ENCODE data around the gene SF3A2.

The SF3A2 gene

DNA sequence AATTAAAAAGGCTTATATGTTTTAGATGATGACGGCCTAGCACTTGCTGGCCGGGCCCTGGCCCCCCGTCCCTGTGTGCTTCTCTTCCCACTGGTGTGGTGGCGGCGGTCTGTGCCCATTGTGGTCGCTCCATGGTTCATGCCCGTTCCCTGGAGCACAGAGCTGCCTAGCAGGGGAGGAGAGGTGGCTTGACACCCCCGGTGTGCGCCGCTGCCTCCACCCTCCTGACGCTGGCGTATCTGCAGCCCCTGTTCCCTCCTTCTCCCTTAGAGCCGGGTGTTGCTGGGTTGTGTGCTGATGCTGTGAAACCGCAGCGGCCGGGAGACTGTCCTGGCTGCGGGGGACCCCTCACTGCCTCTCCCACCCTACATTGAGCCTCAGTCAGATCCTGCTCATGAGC, 43.8 kb upstream of the SF3A2 start:
- H2AFZ ChIP-seq (ENCODE audit: low read length), result no peak overlapping the region
- no peak overlapping the region for H3K4me3 ChIP-seq (ENCODE audit: low read length, poor library complexity, severe bottlenecking)
- H3K9me3 ChIP-seq (ENCODE audit: insufficient read depth, low read depth, low read length), result no peaks in the 10 kb centered on the region
- no peak overlapping the region for H3K9ac ChIP-seq (ENCODE audit: low read depth, low read length, poor library complexity, severe bottlenecking)
- no peaks in the 10 kb centered on the region for H3K9me2 ChIP-seq (replicated peaks; ENCODE audit: low read depth, low read length)
- peaks cover 45% of the 10 kb centered on the region; the same call in 1 of the 2 replicates for H3K79me2 ChIP-seq (ENCODE audit: insufficient read depth, low read length)
- TF ChIP-seq, protein P1, sequence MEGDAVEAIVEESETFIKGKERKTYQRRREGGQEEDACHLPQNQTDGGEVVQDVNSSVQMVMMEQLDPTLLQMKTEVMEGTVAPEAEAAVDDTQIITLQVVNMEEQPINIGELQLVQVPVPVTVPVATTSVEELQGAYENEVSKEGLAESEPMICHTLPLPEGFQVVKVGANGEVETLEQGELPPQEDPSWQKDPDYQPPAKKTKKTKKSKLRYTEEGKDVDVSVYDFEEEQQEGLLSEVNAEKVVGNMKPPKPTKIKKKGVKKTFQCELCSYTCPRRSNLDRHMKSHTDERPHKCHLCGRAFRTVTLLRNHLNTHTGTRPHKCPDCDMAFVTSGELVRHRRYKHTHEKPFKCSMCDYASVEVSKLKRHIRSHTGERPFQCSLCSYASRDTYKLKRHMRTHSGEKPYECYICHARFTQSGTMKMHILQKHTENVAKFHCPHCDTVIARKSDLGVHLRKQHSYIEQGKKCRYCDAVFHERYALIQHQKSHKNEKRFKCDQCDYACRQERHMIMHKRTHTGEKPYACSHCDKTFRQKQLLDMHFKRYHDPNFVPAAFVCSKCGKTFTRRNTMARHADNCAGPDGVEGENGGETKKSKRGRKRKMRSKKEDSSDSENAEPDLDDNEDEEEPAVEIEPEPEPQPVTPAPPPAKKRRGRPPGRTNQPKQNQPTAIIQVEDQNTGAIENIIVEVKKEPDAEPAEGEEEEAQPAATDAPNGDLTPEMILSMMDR (conservative IDR thresholded peaks at IDR 0.05; ENCODE audit: low read length), result no peak
- no peak for TF ChIP-seq EZH2phosphoT487 (IDR thresholded peaks at IDR 0.05; ENCODE audit: borderline replicate concordance)
- H3K27me3 ChIP-seq (ENCODE audit: insufficient read depth, low read length, poor library complexity, severe bottlenecking), result no peaks in the 10 kb centered on the region
- no peak overlapping the region for H3K4me2 ChIP-seq (ENCODE audit: low read depth, low read length, poor library complexity, severe bottlenecking)
- no peaks in the 10 kb centered on the region for H3F3A ChIP-seq (ENCODE audit: low read depth)
- H4K20me1 ChIP-seq (ENCODE audit: insufficient read depth, low read length, poor library complexity, severe bottlenecking), result peaks cover 26% of the 10 kb centered on the region
- peaks cover 91% of the 10 kb centered on the region; the same call in 1 of the 2 replicates for H3K36me3 ChIP-seq (ENCODE audit: insufficient read depth, low read length)
- no peaks in the 10 kb centered on the region for H3K4me1 ChIP-seq (ENCODE audit: insufficient read depth, low read length, poor library complexity, severe bottlenecking)

DNA sequence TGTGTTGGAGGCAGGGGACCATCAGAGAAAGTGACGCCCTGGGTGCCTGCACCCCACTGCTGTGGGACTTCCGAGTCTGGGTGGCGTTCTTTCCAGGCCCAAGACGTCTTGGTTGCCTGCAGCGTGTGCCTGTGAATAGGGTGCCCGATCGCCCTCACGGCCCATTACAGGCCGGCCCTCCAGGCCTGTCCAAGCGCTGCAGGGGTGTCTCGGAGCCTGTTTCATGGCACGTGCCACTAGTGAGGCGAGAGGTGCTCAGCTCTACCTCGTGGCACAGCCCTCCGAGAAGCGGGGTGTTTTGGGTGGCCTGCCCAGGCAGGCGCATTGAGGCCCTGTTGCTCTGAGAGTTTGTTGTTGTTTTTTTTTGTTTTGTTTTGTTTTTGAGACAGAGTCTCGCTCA, 42.8 kb upstream of the SF3A2 start:
- H3F3A ChIP-seq (ENCODE audit: low read depth), result no peaks in the 10 kb centered on the region
- H3K4me3 ChIP-seq (ENCODE audit: low read length, poor library complexity, severe bottlenecking), result no peak overlapping the region
- TF ChIP-seq, protein P1 (conservative IDR thresholded peaks at IDR 0.05; ENCODE audit: low read length), result no peak
- no peak for TF ChIP-seq EZH2phosphoT487 (IDR thresholded peaks at IDR 0.05; ENCODE audit: borderline replicate concordance)
- H2AFZ ChIP-seq (ENCODE audit: low read length), result no peak overlapping the region
- H3K79me2 ChIP-seq (ENCODE audit: insufficient read depth, low read length), result peaks cover 47% of the 10 kb centered on the region; the same call in 1 of the 2 replicates
- H3K4me2 ChIP-seq (ENCODE audit: low read depth, low read length, poor library complexity, severe bottlenecking), result no peak overlapping the region
- no peaks in the 10 kb centered on the region for H3K9me2 ChIP-seq (replicated peaks; ENCODE audit: low read depth, low read length)
- no peaks in the 10 kb centered on the region for H3K4me1 ChIP-seq (ENCODE audit: insufficient read depth, low read length, poor library complexity, severe bottlenecking)
- H4K20me1 ChIP-seq (ENCODE audit: insufficient read depth, low read length, poor library complexity, severe bottlenecking), result peaks cover 35% of the 10 kb centered on the region
- H3K27me3 ChIP-seq (ENCODE audit: insufficient read depth, low read length, poor library complexity, severe bottlenecking), result no peaks in the 10 kb centered on the region
- H3K36me3 ChIP-seq (ENCODE audit: insufficient read depth, low read length), result peaks cover 91% of the 10 kb centered on the region; the same call in 1 of the 2 replicates
- H3K9me3 ChIP-seq (ENCODE audit: insufficient read depth, low read depth, low read length), result no peaks in the 10 kb centered on the region
- no peak overlapping the region for H3K9ac ChIP-seq (ENCODE audit: low read depth, low read length, poor library complexity, severe bottlenecking)

DNA sequence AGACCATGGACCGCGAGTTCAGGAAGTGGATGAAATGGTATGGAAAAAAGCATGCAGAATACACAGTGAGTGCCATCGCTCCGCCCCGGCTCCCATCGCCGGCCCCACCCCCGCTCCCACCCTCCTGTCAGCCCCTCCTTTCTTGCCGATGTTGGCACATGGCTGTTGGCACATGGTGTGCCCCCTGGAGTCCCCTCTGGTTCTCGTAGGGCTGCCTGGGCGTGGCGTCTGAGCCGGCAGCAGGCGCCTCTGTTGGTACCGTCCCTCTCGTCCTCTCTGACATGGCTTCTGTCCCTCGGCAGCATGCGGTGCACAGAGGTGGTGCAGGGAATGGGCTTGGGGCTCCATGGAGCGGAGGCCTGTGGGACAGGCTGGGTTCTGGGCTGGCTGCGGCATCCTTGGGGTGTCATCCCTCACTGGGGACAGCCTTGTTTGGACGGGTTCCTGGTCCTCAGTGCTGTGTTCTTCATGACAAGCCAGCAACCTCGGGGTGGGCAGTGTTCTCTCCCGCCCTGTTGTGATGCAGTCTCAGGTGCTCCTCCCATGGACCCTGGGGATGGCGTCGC, 42.0 kb upstream of the SF3A2 start:
- H3K4me1 ChIP-seq (ENCODE audit: insufficient read depth, low read length, poor library complexity, severe bottlenecking), result no peaks in the 10 kb centered on the region
- no peak overlapping the region for H3K9ac ChIP-seq (ENCODE audit: low read depth, low read length, poor library complexity, severe bottlenecking)
- peaks cover 47% of the 10 kb centered on the region; the same call in 1 of the 2 replicates for H3K79me2 ChIP-seq (ENCODE audit: insufficient read depth, low read length)
- peaks cover 39% of the 10 kb centered on the region for H4K20me1 ChIP-seq (ENCODE audit: insufficient read depth, low read length, poor library complexity, severe bottlenecking)
- no peak for TF ChIP-seq EZH2phosphoT487 (IDR thresholded peaks at IDR 0.05; ENCODE audit: borderline replicate concordance)
- TF ChIP-seq, protein P1 (conservative IDR thresholded peaks at IDR 0.05; ENCODE audit: low read length), result no peak
- H3K4me3 ChIP-seq (ENCODE audit: low read length, poor library complexity, severe bottlenecking), result no peak overlapping the region
- no peaks in the 10 kb centered on the region for H3K27me3 ChIP-seq (ENCODE audit: insufficient read depth, low read length, poor library complexity, severe bottlenecking)
- H3K36me3 ChIP-seq (ENCODE audit: insufficient read depth, low read length), result peaks cover 83% of the 10 kb centered on the region; the same call in 1 of the 2 replicates
- no peak overlapping the region for H2AFZ ChIP-seq (ENCODE audit: low read length)
- no peaks in the 10 kb centered on the region for H3K9me2 ChIP-seq (replicated peaks; ENCODE audit: low read depth, low read length)
- H3K4me2 ChIP-seq (ENCODE audit: low read depth, low read length, poor library complexity, severe bottlenecking), result no peak overlapping the region
- H3F3A ChIP-seq (ENCODE audit: low read depth), result no peaks in the 10 kb centered on the region
- no peaks in the 10 kb centered on the region for H3K9me3 ChIP-seq (ENCODE audit: insufficient read depth, low read depth, low read length)
